NCI-H1092 (cell line): Measurements from ENCODE around the gene RNF183.
"Not testable (repeated sequence)": the region's sequence is repeated elsewhere in the genome, so short reads cannot be mapped to it uniquely, and the experiment has no call there.

Experiments used
- DNase-seq: peaks from one replicate; lab custom pipeline; 2025; lab: John Stamatoyannopoulos, UW

Gene RNF183

GRCh38 chr9:113316030-113316429 lies 12.9 kb upstream of the RNF183 start:
- DNase-seq = no peak

GRCh38 chr9:113315231-113315630 lies 12.1 kb upstream of the RNF183 start:
- no peak for DNase-seq

- no peak for DNase-seq
These were observed 10.1 kb upstream of the RNF183 start for GRCh38 chr9:113313261-113313660.

- no peak for DNase-seq
These were observed 8.8 kb upstream of the RNF183 start for GRCh38 chr9:113311961-113312360.

GRCh38 chr9:113310538-113310937 lies 7.4 kb upstream of the RNF183 start:
- no peak for DNase-seq

GRCh38 chr9:113309204-113309813 lies 6.1 kb upstream of the RNF183 start:
- DNase-seq = no peak

GRCh38 chr9:113307396-113307975 lies 4.3 kb upstream of the RNF183 start:
- no peak for DNase-seq

GRCh38 chr9:113306566-113306965 lies 3.4 kb upstream of the RNF183 start:
- DNase-seq = no peak

GRCh38 chr9:113301548-113301947 lies 1.6 kb downstream of the RNF183 start:
- DNase-seq = no peak

GRCh38 chr9:113299800-113300292 lies 3.3 kb downstream of the RNF183 start:
- DNase-seq = no peak

- peak; percentile 44 for DNase-seq
These were observed 4.0 kb downstream of the RNF183 start for GRCh38 chr9:113298924-113299770.

GRCh38 chr9:113298311-113298710 lies 4.9 kb downstream of the RNF183 start:
- DNase-seq = no peak

- no peak for DNase-seq
These were observed 6.2 kb downstream of the RNF183 start for GRCh38 chr9:113296796-113297558.

GRCh38 chr9:113296247-113296646 lies 6.9 kb downstream of the RNF183 start:
- DNase-seq = not testable (repeated sequence)

- DNase-seq = no peak
These were observed 9.8 kb downstream of the RNF183 start for GRCh38 chr9:113293285-113293878.

GRCh38 chr9:113290052-113290607 lies 13.0 kb downstream of the RNF183 start:
- DNase-seq = no peak

- DNase-seq = no peak
These were observed 14.1 kb downstream of the RNF183 start for GRCh38 chr9:113289091-113289490.

- no peak for DNase-seq
These were observed 21.8 kb downstream of the RNF183 start for GRCh38 chr9:113281356-113281755.

- no peak for DNase-seq
These were observed 24.3 kb downstream of the RNF183 start for GRCh38 chr9:113278840-113279239.

- peak; percentile 98 for DNase-seq
These were observed 27.7 kb downstream of the RNF183 start, which contains the start of the genes CDC26 and PRPF4 for GRCh38 chr9:113275157-113276131. Gene CDC26 (minus strand): TSS chr9:113275572. CDS start chr9:113272507, 3,065 bp downstream. Gene PRPF4 (plus strand): TSS chr9:113275658. CDS start chr9:113275744, 86 bp downstream.
